HepG2 (cell line): ENCODE results near the gene ADGRG1. TPM values are rescaled to one million over a fixed set of nuclear protein-coding genes. Genes with fewer than 3 reads are reported as not detected.

Source experiments
- HNRNPK ChIP-seq: fragments of 200-400 bp; formaldehyde crosslinking; IDR thresholded peaks from 2 replicates; pipeline ENCODE4 v1.6.1; 2018; ENCODE audit warnings: low read length, low read depth, moderate library complexity, mild to moderate bottlenecking; ENCODE audit not compliant: poor library complexity, severe bottlenecking
- JARID2 ChIP-seq: sonication (generic); formaldehyde crosslinking; IDR thresholded peaks from 2 replicates; pipeline ENCODE4 v1.8.1; 2023; ENCODE audit warnings: missing genetic modification reagents, inconsistent platforms; ENCODE audit not compliant: insufficient replicate concordance
- LCORL ChIP-seq, 2 experiments: fragments of 450-650 bp in 1 of 2; sonication (generic) in 1 of 2; formaldehyde crosslinking in 1 of 2; IDR thresholded peaks; 2 replicates each; pipeline versions ENCODE4 v1.5.0 to v1.6.1; 2017 to 2020; ENCODE audit warnings: antibody characterized with exemption in 1 of 2, missing genetic modification reagents in 1 of 2
- MXD4 ChIP-seq: IDR thresholded peaks from 2 replicates; pipeline ENCODE4 v1.6.1; 2016; ENCODE audit warnings: mild to moderate bottlenecking, missing biosample characterization, missing genetic modification reagents
- PRPF4 ChIP-seq: fragments of 200-400 bp; formaldehyde crosslinking; IDR thresholded peaks from 2 replicates; pipeline ENCODE4 v1.6.1; 2016; ENCODE audit warnings: low read length, low read depth; ENCODE audit not compliant: poor library complexity, severe bottlenecking
- RAD21 ChIP-seq: fragments of 450-650 bp; formaldehyde crosslinking; IDR thresholded peaks from 2 replicates; pipeline ENCODE4 v1.5.0; 2020; ENCODE audit warnings: mild to moderate bottlenecking
- SCMH1 ChIP-seq: sonication (generic); formaldehyde crosslinking; IDR thresholded peaks from 2 replicates; pipeline ENCODE4 v1.9.0; 2021; ENCODE audit warnings: missing genetic modification reagents, mild to moderate bottlenecking, borderline replicate concordance
- SMARCE1 ChIP-seq: fragments of 450-650 bp; IDR thresholded peaks from 2 replicates; pipeline ENCODE4 v1.6.1; 2017; ENCODE audit warnings: borderline replicate concordance
- SMYD3 ChIP-seq: sonication (generic); formaldehyde crosslinking; IDR thresholded peaks from 2 replicates; pipeline ENCODE4 v1.8.1; 2023; ENCODE audit warnings: mild to moderate bottlenecking, missing genetic modification reagents
- TEAD2 ChIP-seq: sonication (generic); formaldehyde crosslinking; IDR thresholded peaks from 2 replicates; pipeline ENCODE4 v1.9.0; 2021; ENCODE audit warnings: missing genetic modification reagents
- ZNF670 ChIP-seq: sonication (generic); formaldehyde crosslinking; IDR thresholded peaks from 2 replicates; pipeline ENCODE4 v1.8.0; 2022; ENCODE audit warnings: mild to moderate bottlenecking, missing genetic modification reagents, borderline replicate concordance
- ZNF678 ChIP-seq: sonication (generic); formaldehyde crosslinking; IDR thresholded peaks from 2 replicates; pipeline ENCODE4 v1.4.0; 2020; ENCODE audit warnings: mild to moderate bottlenecking, missing genetic modification reagents
- ZNF788 ChIP-seq: sonication (generic); formaldehyde crosslinking; IDR thresholded peaks from 2 replicates; pipeline ENCODE4 v1.5.0; 2020; ENCODE audit warnings: mild to moderate bottlenecking, missing genetic modification reagents, borderline replicate concordance
- ZSCAN20 ChIP-seq: sonication (generic); formaldehyde crosslinking; IDR thresholded peaks from 2 replicates; pipeline ENCODE4 v1.4.0; 2020; ENCODE audit warnings: missing genetic modification reagents, mild to moderate bottlenecking, borderline replicate concordance
- polyA plus RNA-seq, 8 experiments: library from polyadenylated mRNA; depleted of rRNA in 3 of 8; stranded (reverse) in 7 of 8; unstranded in 1 of 8; fragments of >200 nt; fragmentation: Illumina TruSeq in 4 of 8; extraction: Trizol in 4 of 8; gene quantifications; 2 replicates each; pipeline versions ENCODE4 v1.2.1 to v1.2.3, GENCODE V29; 2011 to 2016; ENCODE audit warnings: low read depth in 4 of 8, missing spikeins in 1 of 8, mixed read lengths in 1 of 8; ENCODE audit not compliant: insufficient read depth in 1 of 8
- total RNA-seq, 5 experiments: library from RNA; depleted of rRNA; stranded (reverse); fragments of >200 nt; fragmentation: Illumina TruSeq; extraction: Trizol; gene quantifications; 2 replicates each; pipeline ENCODE4 v1.2.3, GENCODE V29; 2016; ENCODE audit warnings: low read depth in 1 of 5
- TF ChIP-seq, protein P1 (sequence below): sonication (generic); formaldehyde crosslinking; IDR thresholded peaks from 2 replicates; pipeline ENCODE4 v1.8.1; 2023; ENCODE audit warnings: missing genetic modification reagents, inconsistent platforms, borderline replicate concordance
- TF ChIP-seq, protein P2 (sequence below): sonication (generic); formaldehyde crosslinking; IDR thresholded peaks from 2 replicates; pipeline ENCODE4 v1.4.0; 2020; ENCODE audit warnings: missing genetic modification reagents
- TF ChIP-seq, protein P3 (sequence below): fragments of 450-650 bp; IDR thresholded peaks from 2 replicates; pipeline ENCODE4 v1.6.1; 2016
- TF ChIP-seq, protein P4 (sequence below): sonication (generic); formaldehyde crosslinking; IDR thresholded peaks from 2 replicates; pipeline ENCODE4 v1.5.0; 2020; ENCODE audit warnings: mild to moderate bottlenecking, missing genetic modification reagents, borderline replicate concordance

Gene ADGRG1
- total and polyA plus RNA-seq, 2 of the 13 experiments (the other 11 are each of a cell fraction or from before 2014, with no cell fraction given): 2.7 to 5.9 TPM

DNA sequence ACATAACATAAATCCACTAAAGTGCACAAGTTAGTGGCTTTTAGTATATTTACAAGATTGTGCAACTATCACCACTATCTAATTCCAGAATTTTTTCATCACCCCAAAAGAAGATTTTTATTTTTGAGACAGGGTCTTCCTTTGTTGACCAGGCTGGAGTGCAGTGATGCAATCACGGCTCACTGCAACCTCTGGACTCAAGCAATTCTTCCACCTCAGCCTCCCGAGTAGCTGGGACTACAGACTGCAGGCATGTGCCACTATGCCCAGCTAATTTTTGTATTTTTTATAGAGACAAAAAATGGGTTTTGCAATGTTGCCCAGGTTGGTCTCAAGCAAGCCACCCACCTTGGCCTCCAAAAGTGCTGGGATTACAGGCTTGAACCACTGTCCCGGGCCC lies 81.2 kb downstream of the ADGRG1 start (continued):
- TF ChIP-seq LCORL (IDR thresholded peaks at IDR 0.05) (no peak), LCORL (CRISPR knock-in tag; IDR thresholded peaks at IDR 0.05) (peak; percentile 70), MXD4 (CRISPR knock-in tag) (no peak), ZSCAN20 (no peak), JARID2 (CRISPR knock-in tag) (no peak), PRPF4 (no peak), TEAD2 (CRISPR knock-in tag) (no peak), SCMH1 (CRISPR knock-in tag) (no peak), SMARCE1 (no peak), HNRNPK (no peak), ZNF670 (CRISPR knock-in tag) (no peak), SMYD3 (CRISPR knock-in tag) (no peak), ZNF678 (CRISPR knock-in tag) (no peak), ZNF788 (peak; percentile 49; the same call in 1 of the 2 replicates), RAD21 (no peak)
- TF ChIP-seq, protein P1, sequence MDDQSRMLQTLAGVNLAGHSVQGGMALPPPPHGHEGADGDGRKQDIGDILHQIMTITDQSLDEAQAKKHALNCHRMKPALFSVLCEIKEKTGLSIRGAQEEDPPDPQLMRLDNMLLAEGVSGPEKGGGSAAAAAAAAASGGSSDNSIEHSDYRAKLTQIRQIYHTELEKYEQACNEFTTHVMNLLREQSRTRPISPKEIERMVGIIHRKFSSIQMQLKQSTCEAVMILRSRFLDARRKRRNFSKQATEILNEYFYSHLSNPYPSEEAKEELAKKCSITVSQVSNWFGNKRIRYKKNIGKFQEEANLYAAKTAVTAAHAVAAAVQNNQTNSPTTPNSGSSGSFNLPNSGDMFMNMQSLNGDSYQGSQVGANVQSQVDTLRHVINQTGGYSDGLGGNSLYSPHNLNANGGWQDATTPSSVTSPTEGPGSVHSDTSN (CRISPR knock-in tag): no peak
- TF ChIP-seq, protein P2, sequence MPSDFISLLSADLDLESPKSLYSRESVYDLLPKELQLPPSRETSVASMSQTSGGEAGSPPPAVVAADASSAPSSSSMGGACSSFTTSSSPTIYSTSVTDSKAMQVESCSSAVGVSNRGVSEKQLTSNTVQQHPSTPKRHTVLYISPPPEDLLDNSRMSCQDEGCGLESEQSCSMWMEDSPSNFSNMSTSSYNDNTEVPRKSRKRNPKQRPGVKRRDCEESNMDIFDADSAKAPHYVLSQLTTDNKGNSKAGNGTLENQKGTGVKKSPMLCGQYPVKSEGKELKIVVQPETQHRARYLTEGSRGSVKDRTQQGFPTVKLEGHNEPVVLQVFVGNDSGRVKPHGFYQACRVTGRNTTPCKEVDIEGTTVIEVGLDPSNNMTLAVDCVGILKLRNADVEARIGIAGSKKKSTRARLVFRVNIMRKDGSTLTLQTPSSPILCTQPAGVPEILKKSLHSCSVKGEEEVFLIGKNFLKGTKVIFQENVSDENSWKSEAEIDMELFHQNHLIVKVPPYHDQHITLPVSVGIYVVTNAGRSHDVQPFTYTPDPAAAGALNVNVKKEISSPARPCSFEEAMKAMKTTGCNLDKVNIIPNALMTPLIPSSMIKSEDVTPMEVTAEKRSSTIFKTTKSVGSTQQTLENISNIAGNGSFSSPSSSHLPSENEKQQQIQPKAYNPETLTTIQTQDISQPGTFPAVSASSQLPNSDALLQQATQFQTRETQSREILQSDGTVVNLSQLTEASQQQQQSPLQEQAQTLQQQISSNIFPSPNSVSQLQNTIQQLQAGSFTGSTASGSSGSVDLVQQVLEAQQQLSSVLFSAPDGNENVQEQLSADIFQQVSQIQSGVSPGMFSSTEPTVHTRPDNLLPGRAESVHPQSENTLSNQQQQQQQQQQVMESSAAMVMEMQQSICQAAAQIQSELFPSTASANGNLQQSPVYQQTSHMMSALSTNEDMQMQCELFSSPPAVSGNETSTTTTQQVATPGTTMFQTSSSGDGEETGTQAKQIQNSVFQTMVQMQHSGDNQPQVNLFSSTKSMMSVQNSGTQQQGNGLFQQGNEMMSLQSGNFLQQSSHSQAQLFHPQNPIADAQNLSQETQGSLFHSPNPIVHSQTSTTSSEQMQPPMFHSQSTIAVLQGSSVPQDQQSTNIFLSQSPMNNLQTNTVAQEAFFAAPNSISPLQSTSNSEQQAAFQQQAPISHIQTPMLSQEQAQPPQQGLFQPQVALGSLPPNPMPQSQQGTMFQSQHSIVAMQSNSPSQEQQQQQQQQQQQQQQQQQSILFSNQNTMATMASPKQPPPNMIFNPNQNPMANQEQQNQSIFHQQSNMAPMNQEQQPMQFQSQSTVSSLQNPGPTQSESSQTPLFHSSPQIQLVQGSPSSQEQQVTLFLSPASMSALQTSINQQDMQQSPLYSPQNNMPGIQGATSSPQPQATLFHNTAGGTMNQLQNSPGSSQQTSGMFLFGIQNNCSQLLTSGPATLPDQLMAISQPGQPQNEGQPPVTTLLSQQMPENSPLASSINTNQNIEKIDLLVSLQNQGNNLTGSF (CRISPR knock-in tag): no peak
- TF ChIP-seq, protein P3, sequence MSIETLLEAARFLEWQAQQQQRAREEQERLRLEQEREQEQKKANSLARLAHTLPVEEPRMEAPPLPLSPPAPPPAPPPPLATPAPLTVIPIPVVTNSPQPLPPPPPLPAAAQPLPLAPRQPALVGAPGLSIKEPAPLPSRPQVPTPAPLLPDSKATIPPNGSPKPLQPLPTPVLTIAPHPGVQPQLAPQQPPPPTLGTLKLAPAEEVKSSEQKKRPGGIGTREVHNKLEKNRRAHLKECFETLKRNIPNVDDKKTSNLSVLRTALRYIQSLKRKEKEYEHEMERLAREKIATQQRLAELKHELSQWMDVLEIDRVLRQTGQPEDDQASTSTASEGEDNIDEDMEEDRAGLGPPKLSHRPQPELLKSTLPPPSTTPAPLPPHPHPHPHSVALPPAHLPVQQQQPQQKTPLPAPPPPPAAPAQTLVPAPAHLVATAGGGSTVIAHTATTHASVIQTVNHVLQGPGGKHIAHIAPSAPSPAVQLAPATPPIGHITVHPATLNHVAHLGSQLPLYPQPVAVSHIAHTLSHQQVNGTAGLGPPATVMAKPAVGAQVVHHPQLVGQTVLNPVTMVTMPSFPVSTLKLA: no peak
- TF ChIP-seq, protein P4, sequence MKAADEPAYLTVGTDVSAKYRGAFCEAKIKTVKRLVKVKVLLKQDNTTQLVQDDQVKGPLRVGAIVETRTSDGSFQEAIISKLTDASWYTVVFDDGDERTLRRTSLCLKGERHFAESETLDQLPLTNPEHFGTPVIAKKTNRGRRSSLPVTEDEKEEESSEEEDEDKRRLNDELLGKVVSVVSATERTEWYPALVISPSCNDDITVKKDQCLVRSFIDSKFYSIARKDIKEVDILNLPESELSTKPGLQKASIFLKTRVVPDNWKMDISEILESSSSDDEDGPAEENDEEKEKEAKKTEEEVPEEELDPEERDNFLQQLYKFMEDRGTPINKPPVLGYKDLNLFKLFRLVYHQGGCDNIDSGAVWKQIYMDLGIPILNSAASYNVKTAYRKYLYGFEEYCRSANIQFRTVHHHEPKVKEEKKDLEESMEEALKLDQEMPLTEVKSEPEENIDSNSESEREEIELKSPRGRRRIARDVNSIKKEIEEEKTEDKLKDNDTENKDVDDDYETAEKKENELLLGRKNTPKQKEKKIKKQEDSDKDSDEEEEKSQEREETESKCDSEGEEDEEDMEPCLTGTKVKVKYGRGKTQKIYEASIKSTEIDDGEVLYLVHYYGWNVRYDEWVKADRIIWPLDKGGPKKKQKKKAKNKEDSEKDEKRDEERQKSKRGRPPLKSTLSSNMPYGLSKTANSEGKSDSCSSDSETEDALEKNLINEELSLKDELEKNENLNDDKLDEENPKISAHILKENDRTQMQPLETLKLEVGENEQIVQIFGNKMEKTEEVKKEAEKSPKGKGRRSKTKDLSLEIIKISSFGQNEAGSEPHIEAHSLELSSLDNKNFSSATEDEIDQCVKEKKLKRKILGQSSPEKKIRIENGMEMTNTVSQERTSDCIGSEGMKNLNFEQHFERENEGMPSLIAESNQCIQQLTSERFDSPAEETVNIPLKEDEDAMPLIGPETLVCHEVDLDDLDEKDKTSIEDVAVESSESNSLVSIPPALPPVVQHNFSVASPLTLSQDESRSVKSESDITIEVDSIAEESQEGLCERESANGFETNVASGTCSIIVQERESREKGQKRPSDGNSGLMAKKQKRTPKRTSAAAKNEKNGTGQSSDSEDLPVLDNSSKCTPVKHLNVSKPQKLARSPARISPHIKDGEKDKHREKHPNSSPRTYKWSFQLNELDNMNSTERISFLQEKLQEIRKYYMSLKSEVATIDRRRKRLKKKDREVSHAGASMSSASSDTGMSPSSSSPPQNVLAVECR (CRISPR knock-in tag): no peak; the same call in 1 of the 2 replicates
